GM19239 (cell line): ENCODE measurements around the gene ZKSCAN1.

Experiments
- DNase-seq: peaks from one replicate; pipeline ENCODE4 v3.0.0; 2011; ENCODE audit warnings: low spot score; ENCODE audit not compliant: insufficient read length
- FAIRE-seq: peaks from 2 replicates; lab custom pipeline; 2011; peaks lifted over from hg19 to GRCh38; lab: Jason Lieb, UNC

ZKSCAN1 gene

GRCh38 chr7:100074841-100075240 lies 59.4 kb downstream of the ZKSCAN1 start:
- FAIRE-seq (no peak), DNase-seq (no peak)

- DNase-seq (no peak), FAIRE-seq (no peak)
These were observed 60.0 kb downstream of the ZKSCAN1 start for GRCh38 chr7:100075418-100075817.

GRCh38 chr7:100077205-100077604 lies 61.8 kb downstream of the ZKSCAN1 start:
- FAIRE-seq (no peak), DNase-seq (no peak)

GRCh38 chr7:100079024-100079560 lies 63.7 kb downstream of the ZKSCAN1 start:
- no peak for FAIRE-seq
- no peak for DNase-seq

- no peak for DNase-seq
- no peak for FAIRE-seq
These were observed 65.6 kb downstream of the ZKSCAN1 start for GRCh38 chr7:100080907-100081534.

GRCh38 chr7:100081535-100082102 lies 66.2 kb downstream of the ZKSCAN1 start, which contains the start of gene ZNF3:
Gene ZNF3 (minus strand): TSS chr7:100081723. CDS start chr7:100077357, 4,366 bp downstream.
- DNase-seq, result peak; percentile 87
- peak; percentile 98 for FAIRE-seq

GRCh38 chr7:100082978-100083377 lies 67.6 kb downstream of the ZKSCAN1 start:
- no peak for FAIRE-seq
- no peak for DNase-seq

- DNase-seq (no peak), FAIRE-seq (no peak)
These were observed 70.1 kb downstream of the ZKSCAN1 start for GRCh38 chr7:100085515-100085914.

- FAIRE-seq (no peak), DNase-seq (no peak)
These were observed 71.8 kb downstream of the ZKSCAN1 start for GRCh38 chr7:100087055-100087750.

GRCh38 chr7:100088095-100088620 lies 72.8 kb downstream of the ZKSCAN1 start:
- DNase-seq (no peak), FAIRE-seq (no peak)

GRCh38 chr7:100088621-100089457 lies 73.4 kb downstream of the ZKSCAN1 start, which contains the start of gene COPS6:
Gene COPS6 (plus strand): TSS chr7:100088969. CDS start chr7:100088991, 22 bp downstream.
- DNase-seq (peak; percentile 72), FAIRE-seq (peak; percentile 84)

- no peak for DNase-seq
- FAIRE-seq, result no peak
These were observed 74.2 kb downstream of the ZKSCAN1 start for GRCh38 chr7:100089458-100090196.

- no peak for DNase-seq
- no peak for FAIRE-seq
These were observed 75.4 kb downstream of the ZKSCAN1 start for GRCh38 chr7:100090527-100091410.
